Inflammatory macrophage (primary cell): ENCODE measurements around the gene LAMA4.

ENCODE experiments used
- DNase-seq, 2 donors: peaks; one replicate each; pipeline ENCODE4 v3.0.0-alpha.2; 2020 to 2022

The LAMA4 gene

GRCh38 chr6:112085286-112086065 is 168.9 kb downstream of the LAMA4 start:
- DNase-seq, result peak; percentile 66 to 77

- no peak for DNase-seq
Observed at GRCh38 chr6:112081569-112081968, 172.8 kb downstream of the LAMA4 start.

GRCh38 chr6:112066606-112067005 is 187.8 kb downstream of the LAMA4 start:
- no peak for DNase-seq

- DNase-seq, result no peak
Observed at GRCh38 chr6:112065426-112065986, 188.9 kb downstream of the LAMA4 start.

- no peak for DNase-seq
Observed at GRCh38 chr6:112062966-112063365, 191.4 kb downstream of the LAMA4 start.

GRCh38 chr6:112061605-112062004 is 192.8 kb downstream of the LAMA4 start:
- DNase-seq, result no peak
